Measurements from ENCODE around the gene POPDC2. TPM values are rescaled to one million over a fixed set of nuclear protein-coding genes. Genes with fewer than 3 reads are reported as not detected.

The POPDC2 gene
- total and polyA plus RNA-seq, 2 experiments from 2014 or later: 107 to 180 TPM

DNA sequence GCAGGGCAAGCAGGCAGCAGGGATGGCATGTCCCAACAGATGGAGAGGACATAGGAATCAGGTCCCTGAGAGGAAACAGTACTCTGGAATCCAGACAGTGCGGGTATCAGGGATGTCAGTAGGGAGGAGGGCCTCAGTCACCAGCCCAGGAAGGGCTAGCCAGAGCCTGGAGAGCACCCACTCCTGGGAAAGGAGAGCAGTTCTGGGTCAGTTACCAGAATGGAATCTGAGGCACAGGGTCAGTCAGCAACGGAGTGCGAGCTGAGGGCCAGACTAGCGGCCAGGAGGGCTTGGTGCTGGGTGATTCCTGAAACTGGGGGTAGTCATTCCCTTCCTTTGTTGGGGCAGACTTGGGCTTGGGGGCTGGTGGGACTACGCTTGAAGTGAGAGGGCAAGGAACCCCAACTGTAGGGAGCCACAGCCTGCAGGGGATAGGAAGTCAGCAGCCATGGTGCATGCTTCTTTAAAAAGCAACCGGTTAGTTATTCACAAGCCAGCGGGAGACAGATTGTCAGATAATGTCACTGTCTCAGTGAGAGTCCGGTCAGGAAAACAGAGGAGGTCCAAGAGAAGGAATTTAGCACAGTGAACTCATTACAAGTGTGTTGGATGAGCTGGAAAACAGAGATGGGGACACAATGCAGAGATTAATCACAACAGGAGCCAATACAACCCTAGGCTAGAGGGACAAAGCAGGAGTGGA, 34.8 kb downstream of the POPDC2 start:
- no peaks in the 10 kb centered on the region for H3K36me3 ChIP-seq
- H3K27ac ChIP-seq: peak overlapping the region; percentile 33

DNA sequence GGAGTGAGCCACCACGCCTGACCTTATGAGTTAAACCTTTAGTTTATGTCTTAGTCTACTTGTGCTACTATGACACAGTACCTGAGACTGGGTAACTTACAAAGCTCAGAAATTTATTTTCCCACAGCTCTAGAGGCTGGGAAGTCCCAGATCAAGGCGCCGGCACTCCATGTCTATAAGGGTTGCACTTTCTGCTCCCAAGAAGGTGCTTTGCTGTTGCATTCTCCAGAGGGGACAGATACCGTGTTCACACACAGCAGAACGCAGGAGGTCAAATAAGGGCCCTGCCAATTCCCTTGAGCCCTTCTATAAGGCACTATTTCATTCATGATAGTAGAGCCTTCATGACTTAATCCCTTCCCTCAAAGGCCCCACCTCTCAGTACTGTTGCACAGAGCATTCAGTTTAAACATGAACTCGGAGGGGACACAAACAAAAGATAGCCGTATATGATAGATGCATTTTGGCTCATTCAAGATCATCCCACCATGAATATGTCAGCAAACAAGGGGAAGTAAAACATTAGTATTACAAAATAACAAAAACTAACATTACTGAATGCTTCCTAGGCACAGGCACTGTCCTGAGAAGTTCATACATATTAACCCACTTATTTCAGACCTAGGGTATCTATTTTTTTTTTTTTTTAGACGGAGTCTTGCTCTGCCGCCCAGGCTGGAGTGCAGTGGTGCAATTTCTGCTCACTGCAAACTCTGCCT, 36.2 kb downstream of the POPDC2 start:
- Histone ChIP-seq H3K4me1 (ENCODE audit: low read depth) (peaks cover 14% of the 10 kb centered on the region), H3K36me3 (no peaks in the 10 kb centered on the region), H3K27me3 (no peaks in the 10 kb centered on the region), H3K9me3 (ENCODE audit: low read depth) (no peaks in the 10 kb centered on the region), H3K27ac (no peak overlapping the region), H3K4me3 (no peak overlapping the region)
- no peak for DNase-seq (ENCODE audit: low read depth in 1 of 2, low spot score in 1 of 2)
- TF ChIP-seq, protein P1, sequence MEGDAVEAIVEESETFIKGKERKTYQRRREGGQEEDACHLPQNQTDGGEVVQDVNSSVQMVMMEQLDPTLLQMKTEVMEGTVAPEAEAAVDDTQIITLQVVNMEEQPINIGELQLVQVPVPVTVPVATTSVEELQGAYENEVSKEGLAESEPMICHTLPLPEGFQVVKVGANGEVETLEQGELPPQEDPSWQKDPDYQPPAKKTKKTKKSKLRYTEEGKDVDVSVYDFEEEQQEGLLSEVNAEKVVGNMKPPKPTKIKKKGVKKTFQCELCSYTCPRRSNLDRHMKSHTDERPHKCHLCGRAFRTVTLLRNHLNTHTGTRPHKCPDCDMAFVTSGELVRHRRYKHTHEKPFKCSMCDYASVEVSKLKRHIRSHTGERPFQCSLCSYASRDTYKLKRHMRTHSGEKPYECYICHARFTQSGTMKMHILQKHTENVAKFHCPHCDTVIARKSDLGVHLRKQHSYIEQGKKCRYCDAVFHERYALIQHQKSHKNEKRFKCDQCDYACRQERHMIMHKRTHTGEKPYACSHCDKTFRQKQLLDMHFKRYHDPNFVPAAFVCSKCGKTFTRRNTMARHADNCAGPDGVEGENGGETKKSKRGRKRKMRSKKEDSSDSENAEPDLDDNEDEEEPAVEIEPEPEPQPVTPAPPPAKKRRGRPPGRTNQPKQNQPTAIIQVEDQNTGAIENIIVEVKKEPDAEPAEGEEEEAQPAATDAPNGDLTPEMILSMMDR (IDR thresholded peaks at IDR 0.05; ENCODE audit: low read depth, low read length): no peak

More for the DNA sequence above, 34.8 kb downstream of the POPDC2 start:
- Histone ChIP-seq H3K4me1 (ENCODE audit: low read depth) (peaks cover 13% of the 10 kb centered on the region), H3K9me3 (ENCODE audit: low read depth) (no peaks in the 10 kb centered on the region), H3K27me3 (no peaks in the 10 kb centered on the region), H3K4me3 (no peak overlapping the region)
- TF ChIP-seq, protein P1 (IDR thresholded peaks at IDR 0.05; ENCODE audit: low read depth, low read length): no peak
- DNase-seq (ENCODE audit: low read depth in 1 of 2, low spot score in 1 of 2): no peak

DNA sequence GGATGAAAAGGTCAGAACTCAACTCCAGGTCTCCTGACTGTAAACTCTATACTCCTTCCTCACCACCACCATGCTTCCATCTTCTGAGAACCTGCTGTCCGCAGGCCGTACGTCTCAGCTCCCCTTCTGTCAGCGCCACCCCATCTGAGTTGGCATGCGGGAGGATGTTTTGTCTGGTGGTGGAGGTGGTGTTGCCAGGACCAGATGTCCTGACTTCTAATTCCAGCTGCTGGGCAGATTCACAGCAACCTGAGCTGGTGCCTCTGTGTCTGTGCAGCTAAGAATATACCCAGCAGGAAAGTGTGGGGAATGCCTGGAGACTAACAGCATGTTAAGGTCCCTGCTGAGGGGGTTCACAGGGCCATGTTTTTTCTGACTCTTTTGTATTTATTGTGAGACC, 39.5 kb downstream of the POPDC2 start:
- Histone ChIP-seq H3K9me3 (ENCODE audit: low read depth) (no peaks in the 10 kb centered on the region), H3K27ac (no peak overlapping the region), H3K27me3 (no peaks in the 10 kb centered on the region), H3K36me3 (no peaks in the 10 kb centered on the region), H3K4me3 (no peak overlapping the region), H3K4me1 (ENCODE audit: low read depth) (peaks cover 12% of the 10 kb centered on the region)
- TF ChIP-seq, protein P1 (IDR thresholded peaks at IDR 0.05; ENCODE audit: low read depth, low read length): no peak
- DNase-seq (ENCODE audit: low read depth in 1 of 2, low spot score in 1 of 2): no peak

DNA sequence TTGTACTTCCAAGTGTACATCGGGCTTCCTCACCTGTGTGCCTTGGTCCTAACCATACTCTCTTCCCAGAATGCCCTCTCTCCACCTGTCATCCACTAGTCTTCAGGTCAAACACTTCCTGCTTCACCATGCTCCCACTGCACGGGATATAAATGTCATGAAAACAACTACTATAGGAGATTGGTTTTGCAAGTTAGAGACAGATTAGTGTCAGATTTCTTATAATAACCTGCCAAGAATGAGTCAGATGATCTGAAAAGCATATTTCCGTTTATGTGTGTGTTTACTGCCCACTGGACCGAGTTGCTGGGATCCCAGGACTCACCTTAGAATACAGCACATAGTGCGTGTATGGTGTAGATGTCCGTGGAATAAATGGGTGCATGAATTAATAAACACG, 41.3 kb downstream of the POPDC2 start:
- TF ChIP-seq, protein P1 (IDR thresholded peaks at IDR 0.05; ENCODE audit: low read depth, low read length): no peak
- no peak for DNase-seq (ENCODE audit: low read depth in 1 of 2, low spot score in 1 of 2)
- Histone ChIP-seq H3K4me3 (no peak overlapping the region), H3K27ac (no peak overlapping the region), H3K9me3 (ENCODE audit: low read depth) (no peaks in the 10 kb centered on the region), H3K27me3 (no peaks in the 10 kb centered on the region), H3K36me3 (no peaks in the 10 kb centered on the region), H3K4me1 (ENCODE audit: low read depth) (peaks cover 6% of the 10 kb centered on the region)

DNA sequence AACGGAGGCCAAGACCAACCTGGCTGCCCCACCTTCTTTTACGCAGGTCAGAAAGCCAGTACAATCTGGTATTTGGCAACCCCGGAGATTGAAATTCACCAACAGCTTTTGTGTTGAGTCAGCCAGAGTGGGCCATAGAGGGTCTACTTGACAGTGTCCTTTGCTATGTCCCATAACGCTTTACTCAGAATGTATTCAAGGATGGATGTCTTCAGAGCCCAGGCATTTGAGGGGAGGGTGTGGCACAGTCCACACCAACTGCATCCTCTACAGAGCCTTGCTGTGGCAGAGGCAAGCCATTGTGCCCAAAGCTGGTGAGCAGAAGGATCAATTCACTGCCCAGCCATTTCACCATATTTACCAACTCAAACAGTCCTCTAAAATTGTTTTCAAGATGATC, 44.3 kb downstream of the POPDC2 start:
- Histone ChIP-seq H3K4me1 (ENCODE audit: low read depth) (peaks cover 5% of the 10 kb centered on the region), H3K9me3 (ENCODE audit: low read depth) (no peaks in the 10 kb centered on the region), H3K4me3 (no peak overlapping the region), H3K36me3 (no peaks in the 10 kb centered on the region), H3K27me3 (no peaks in the 10 kb centered on the region), H3K27ac (no peak overlapping the region)
- no peak for DNase-seq (ENCODE audit: low read depth in 1 of 2, low spot score in 1 of 2)
- TF ChIP-seq, protein P1 (IDR thresholded peaks at IDR 0.05; ENCODE audit: low read depth, low read length): no peak

All from cardiac muscle cell (in vitro differentiated cells and primary cell).